ENCODE data around the gene ASPM.

Gene ASPM

GRCh38 chr1:197170538-197170937 is 24.1 kb upstream of the ASPM start:
- no peaks in the 10 kb centered on the region for H3K9me3 ChIP-seq
- H3K27me3 ChIP-seq, result no peaks in the 10 kb centered on the region
- H3K36me3 ChIP-seq, result no peaks in the 10 kb centered on the region; the same call in 1 of the 2 replicates
- H3K4me1 ChIP-seq, result no peaks in the 10 kb centered on the region
- TF ChIP-seq CTCF (IDR thresholded peaks at IDR 0.05; ENCODE audit: low read depth, low read length), result no peak
- H3K4me3 ChIP-seq (ENCODE audit: low read depth, low read length), result no peak overlapping the region
- DNase-seq, result no peak

- no peaks in the 10 kb centered on the region for H3K27me3 ChIP-seq
- peaks cover 4% of the 10 kb centered on the region; the same call in 1 of the 2 replicates for H3K36me3 ChIP-seq
- no peaks in the 10 kb centered on the region for H3K4me1 ChIP-seq
- no peak for DNase-seq
- H3K4me3 ChIP-seq (ENCODE audit: low read depth, low read length), result no peak overlapping the region
- peaks cover 2% of the 10 kb centered on the region; the same call in 1 of the 2 replicates for H3K9me3 ChIP-seq
- TF ChIP-seq CTCF (IDR thresholded peaks at IDR 0.05; ENCODE audit: low read depth, low read length), result no peak
Observed at GRCh38 chr1:197159461-197159860, 13.0 kb upstream of the ASPM start.

GRCh38 chr1:197156692-197157091 is 10.2 kb upstream of the ASPM start:
- Histone ChIP-seq H3K36me3 (peaks cover 4% of the 10 kb centered on the region; the same call in 1 of the 2 replicates), H3K9me3 (peaks cover 2% of the 10 kb centered on the region; the same call in 1 of the 2 replicates)
- TF ChIP-seq CTCF (IDR thresholded peaks at IDR 0.05; ENCODE audit: low read depth, low read length), result no peak

GRCh38 chr1:197152662-197153061 is 6.2 kb upstream of the ASPM start:
- Histone ChIP-seq H3K27me3 (no peaks in the 10 kb centered on the region), H3K36me3 (no peaks in the 10 kb centered on the region), H3K4me1 (no peaks in the 10 kb centered on the region), H3K9me3 (no peaks in the 10 kb centered on the region), H3K4me3 (ENCODE audit: low read depth, low read length) (no peak overlapping the region)
- TF ChIP-seq CTCF (IDR thresholded peaks at IDR 0.05; ENCODE audit: low read depth, low read length), result no peak
- DNase-seq, result no peak

More at GRCh38 chr1:197156692-197157091, 10.2 kb upstream of the ASPM start:
- Histone ChIP-seq H3K4me3 (ENCODE audit: low read depth, low read length) (no peak overlapping the region), H3K4me1 (no peaks in the 10 kb centered on the region), H3K27me3 (no peaks in the 10 kb centered on the region)
- DNase-seq, result no peak

GRCh38 chr1:197151185-197151584 is 4.7 kb upstream of the ASPM start:
- no peaks in the 10 kb centered on the region for H3K36me3 ChIP-seq
- H3K4me3 ChIP-seq (ENCODE audit: low read depth, low read length), result no peak overlapping the region
- no peaks in the 10 kb centered on the region for H3K27me3 ChIP-seq
- no peaks in the 10 kb centered on the region for H3K9me3 ChIP-seq
- no peak for DNase-seq
- no peaks in the 10 kb centered on the region for H3K4me1 ChIP-seq
- TF ChIP-seq CTCF (IDR thresholded peaks at IDR 0.05; ENCODE audit: low read depth, low read length), result no peak

GRCh38 chr1:197150336-197151005 is 4.0 kb upstream of the ASPM start:
- H3K4me3 ChIP-seq (ENCODE audit: low read depth, low read length), result no peak overlapping the region
- H3K27me3 ChIP-seq, result no peaks in the 10 kb centered on the region
- TF ChIP-seq CTCF (IDR thresholded peaks at IDR 0.05; ENCODE audit: low read depth, low read length), result no peak
- H3K4me1 ChIP-seq, result no peaks in the 10 kb centered on the region
- no peaks in the 10 kb centered on the region for H3K9me3 ChIP-seq
- no peaks in the 10 kb centered on the region for H3K36me3 ChIP-seq
- DNase-seq, result no peak

Measured in BE2C (cell line).